PC-3 (cell line): ENCODE results near the gene MGAT4A. TPM values are rescaled to one million over a fixed set of nuclear protein-coding genes. Genes with fewer than 3 reads are reported as not detected.

ENCODE experiments used
- ATAC-seq: fragments of 200-7000 bp; cut with Tn5 transposase; 2 replicates; pipeline ENCODE4 v1.9.1; 2020; ENCODE audit warnings: mild to moderate bottlenecking, moderate library complexity
- BruUV-seq: library from RNA; stranded (reverse); fragments of 400-500 nt; replicated peaks from 2 replicates; lab custom pipeline; 2021; lab: Mats Ljungman, UMichigan
- CTCF ChIA-PET: fragments of 300-600 bp; sonication (Branson Sonifier 250); formaldehyde crosslinking; loops from one replicate; lab custom pipeline; 2022; ENCODE audit warnings: antibody characterized with exemption; lab: Charles Lee
- POLR2A ChIA-PET: fragments of 300-600 bp; sonication (Branson Sonifier 250); formaldehyde crosslinking; loops from one replicate; lab custom pipeline; 2022; ENCODE audit warnings: antibody characterized with exemption; ENCODE audit not compliant: unreplicated experiment; lab: Charles Lee
- DNase-seq: peaks from one replicate; pipeline ENCODE4 v3.0.0-alpha.2; 2015
- H2AFZ ChIP-seq: fragments of 300-600 bp; sonication (generic); 2 replicates; pipeline ENCODE4 v1.6.0; 2016; ENCODE audit warnings: antibody characterized with exemption, low read length
- H3F3A ChIP-seq: fragments of 300-600 bp; sonication (generic); one replicate; pipeline ENCODE4 v1.6.0; 2017; ENCODE audit warnings: antibody characterized with exemption, low read length, control low read depth, mild to moderate bottlenecking; ENCODE audit not compliant: unreplicated experiment
- H3K27ac ChIP-seq: fragments of 300-600 bp; sonication (generic); 2 replicates; pipeline ENCODE4 v1.5.1; 2016; ENCODE audit warnings: mild to moderate bottlenecking, low read length
- H3K27me3 ChIP-seq: fragments of 300-600 bp; sonication (generic); 2 replicates; pipeline ENCODE4 v1.6.1; 2016; ENCODE audit warnings: low read length, mixed read lengths
- H3K36me3 ChIP-seq: fragments of 300-600 bp; sonication (generic); 2 replicates; pipeline ENCODE4 v1.6.1; 2016; ENCODE audit warnings: low read depth, mixed run types, low read length, mixed read lengths
- H3K4me1 ChIP-seq: fragments of 300-600 bp; sonication (generic); 2 replicates; pipeline ENCODE4 v1.5.1; 2016; ENCODE audit warnings: low read length; ENCODE audit not compliant: insufficient read depth
- H3K4me2 ChIP-seq: fragments of 300-600 bp; sonication (generic); 2 replicates; pipeline ENCODE4 v1.6.0; 2016; ENCODE audit warnings: low read length
- H3K4me3 ChIP-seq: fragments of 300-600 bp; sonication (generic); 2 replicates; pipeline ENCODE4 v1.5.1; 2016; ENCODE audit warnings: mild to moderate bottlenecking, low read length, mixed read lengths
- H3K79me2 ChIP-seq: fragments of 300-600 bp; sonication (generic); 2 replicates; pipeline ENCODE4 v1.6.1; 2017; ENCODE audit warnings: low read length, mixed read lengths
- H3K9ac ChIP-seq: fragments of 300-600 bp; sonication (generic); 2 replicates; pipeline ENCODE4 v1.6.0; 2016; ENCODE audit warnings: mild to moderate bottlenecking, low read length
- H3K9me2 ChIP-seq: fragments of 300-600 bp; sonication (generic); replicated peaks from 2 replicates; pipeline ENCODE4 v1.6.1; 2016; ENCODE audit warnings: mixed run types, low read length, mixed read lengths
- H3K9me3 ChIP-seq: fragments of 300-600 bp; sonication (generic); 2 replicates; pipeline ENCODE4 v1.6.1; 2016; ENCODE audit warnings: low read length, mixed read lengths
- H4K20me1 ChIP-seq: fragments of 300-600 bp; sonication (generic); 2 replicates; pipeline ENCODE4 v1.6.1; 2016; ENCODE audit warnings: low read length, mixed read lengths
- EZH2 ChIP-seq: fragments of 300-600 bp; sonication (generic); IDR thresholded peaks from one replicate; pipeline ENCODE4 v1.6.1; 2017; ENCODE audit warnings: antibody characterized with exemption, mild to moderate bottlenecking, low read length; ENCODE audit not compliant: unreplicated experiment
- EZH2phosphoT487 ChIP-seq: fragments of 300-600 bp; sonication (generic); IDR thresholded peaks from 2 replicates; pipeline ENCODE4 v1.6.1; 2018; ENCODE audit warnings: mild to moderate bottlenecking, antibody characterized with exemption, low read length, borderline replicate concordance
- intact Hi-C: fragments of 100-400 bp; cut with micrococcal nuclease; formaldehyde crosslinking; loops from 2 replicates; pipeline ENCODE4 v1.9.0; 2023
- total RNA-seq: library from RNA; depleted of rRNA; stranded (reverse); fragments of >200 nt; gene quantifications from 2 replicates; pipeline ENCODE4 v1.2.3, GENCODE V29; 2014
- TF ChIP-seq, protein P1 (sequence below): fragments of 300-600 bp; sonication (generic); conservative IDR thresholded peaks from 2 replicates; pipeline ENCODE4 v1.5.1; 2017; ENCODE audit warnings: antibody characterized with exemption, low read depth, mild to moderate bottlenecking, low read length

Gene MGAT4A
- total RNA-seq, 1 experiment from 2014 or later = 6.1 TPM

DNA sequence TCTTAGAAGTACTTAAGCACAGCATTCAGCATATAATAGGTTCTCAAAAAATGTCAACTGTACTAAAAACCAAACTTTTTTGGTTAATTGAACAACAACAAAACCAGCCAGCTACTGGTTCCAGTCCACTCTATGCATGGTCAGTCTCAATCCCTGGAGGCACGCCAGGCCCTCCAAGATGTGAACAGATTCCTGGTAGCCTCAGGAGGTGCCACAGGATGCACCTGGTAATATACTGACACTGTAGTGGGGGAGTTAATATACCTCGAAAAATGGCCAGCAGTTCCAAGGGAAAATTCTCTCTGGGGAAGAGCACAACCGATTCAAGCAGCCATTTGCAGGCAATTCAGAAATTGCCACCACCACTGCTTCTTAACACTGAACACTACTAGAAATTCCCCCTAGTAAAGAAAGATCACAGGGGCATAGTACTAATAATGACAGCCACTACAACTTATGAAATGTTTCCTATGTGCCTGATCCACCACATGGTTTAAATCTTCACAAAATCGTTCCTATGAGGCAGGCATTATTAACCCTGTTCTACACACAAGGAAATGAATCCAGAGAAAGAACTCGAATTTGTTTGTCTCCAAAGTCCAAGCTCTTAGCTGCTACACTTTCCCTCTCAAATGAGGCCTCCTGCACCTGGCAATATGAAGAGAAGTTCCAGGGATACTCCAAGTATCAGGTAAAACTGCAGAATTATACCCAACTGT, 3.4 kb downstream of the MGAT4A start:
- Histone ChIP-seq H3K4me2 (no peak overlapping the region), H3K9me3 (no peaks in the 10 kb centered on the region), H3K79me2 (0 out of 2 replicates have a peak, but pooled peaks cover 6% of the 10 kb centered on the region), H3K27ac (no peak overlapping the region), H4K20me1 (no peaks in the 10 kb centered on the region), H2AFZ (no peak overlapping the region), H3K27me3 (no peaks in the 10 kb centered on the region), H3K36me3 (no peaks in the 10 kb centered on the region), H3F3A (no peaks in the 10 kb centered on the region), H3K9ac (no peak overlapping the region), H3K4me1 (peaks cover 12% of the 10 kb centered on the region; the same call in 1 of the 2 replicates), H3K9me2 (no peaks in the 10 kb centered on the region), H3K4me3 (no peak overlapping the region)
- ChIA-PET POLR2A (no interaction called here), CTCF (no interaction called here)
- intact Hi-C loops = loop anchor here (2.0 kb wide), 1 partner anchor 79 kb away; no protein-coding TSS in a partner anchor
- DNase-seq = no peak
- TF ChIP-seq, protein P1, sequence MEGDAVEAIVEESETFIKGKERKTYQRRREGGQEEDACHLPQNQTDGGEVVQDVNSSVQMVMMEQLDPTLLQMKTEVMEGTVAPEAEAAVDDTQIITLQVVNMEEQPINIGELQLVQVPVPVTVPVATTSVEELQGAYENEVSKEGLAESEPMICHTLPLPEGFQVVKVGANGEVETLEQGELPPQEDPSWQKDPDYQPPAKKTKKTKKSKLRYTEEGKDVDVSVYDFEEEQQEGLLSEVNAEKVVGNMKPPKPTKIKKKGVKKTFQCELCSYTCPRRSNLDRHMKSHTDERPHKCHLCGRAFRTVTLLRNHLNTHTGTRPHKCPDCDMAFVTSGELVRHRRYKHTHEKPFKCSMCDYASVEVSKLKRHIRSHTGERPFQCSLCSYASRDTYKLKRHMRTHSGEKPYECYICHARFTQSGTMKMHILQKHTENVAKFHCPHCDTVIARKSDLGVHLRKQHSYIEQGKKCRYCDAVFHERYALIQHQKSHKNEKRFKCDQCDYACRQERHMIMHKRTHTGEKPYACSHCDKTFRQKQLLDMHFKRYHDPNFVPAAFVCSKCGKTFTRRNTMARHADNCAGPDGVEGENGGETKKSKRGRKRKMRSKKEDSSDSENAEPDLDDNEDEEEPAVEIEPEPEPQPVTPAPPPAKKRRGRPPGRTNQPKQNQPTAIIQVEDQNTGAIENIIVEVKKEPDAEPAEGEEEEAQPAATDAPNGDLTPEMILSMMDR = no peak
- TF ChIP-seq EZH2phosphoT487 (no peak), EZH2 (no peak)
- no peak for ATAC-seq
- BruUV-seq = no TSS peak

DNA sequence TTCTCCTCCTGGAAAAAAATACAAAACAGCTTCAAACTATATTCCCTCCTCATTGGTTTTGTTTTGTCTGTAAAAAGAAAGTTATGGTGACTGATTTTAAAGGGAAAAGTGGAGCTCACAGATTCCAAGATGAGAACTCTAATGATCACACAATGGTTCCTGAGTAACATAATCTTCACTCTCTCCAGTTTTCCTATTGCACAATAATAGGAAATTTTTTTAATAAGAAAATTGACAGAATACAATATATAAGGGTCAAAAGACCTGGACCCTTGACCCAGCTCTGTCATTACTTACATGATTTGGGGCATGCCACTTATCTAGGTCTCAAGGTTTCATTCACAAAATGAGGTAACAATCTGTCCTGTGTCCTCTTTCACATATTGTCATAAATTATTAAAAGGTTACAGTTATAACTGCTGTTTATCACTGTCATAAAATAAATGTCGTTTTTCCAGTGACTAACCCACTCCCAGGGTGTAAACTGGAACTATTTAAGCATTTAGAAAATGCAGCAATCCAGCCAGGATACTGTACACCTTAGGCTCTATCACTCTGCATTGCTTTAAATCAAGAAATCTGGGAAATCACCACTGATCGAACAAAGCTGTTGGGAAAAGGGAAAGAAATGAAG, 4.1 kb downstream of the MGAT4A start:
- Histone ChIP-seq H3K4me2 (no peak overlapping the region), H3F3A (no peaks in the 10 kb centered on the region), H3K4me1 (peaks cover 12% of the 10 kb centered on the region; the same call in 1 of the 2 replicates), H3K36me3 (no peaks in the 10 kb centered on the region), H3K9me2 (no peaks in the 10 kb centered on the region), H3K9me3 (no peaks in the 10 kb centered on the region), H3K79me2 (0 out of 2 replicates have a peak, but pooled peaks cover 6% of the 10 kb centered on the region), H4K20me1 (no peaks in the 10 kb centered on the region), H3K9ac (no peak overlapping the region), H2AFZ (no peak overlapping the region), H3K4me3 (no peak overlapping the region), H3K27me3 (no peaks in the 10 kb centered on the region), H3K27ac (no peak overlapping the region)
- no peak for ATAC-seq
- no peak for TF ChIP-seq EZH2
- no peak for TF ChIP-seq EZH2phosphoT487
- TF ChIP-seq, protein P1 = no peak
- intact Hi-C loops = no loop called here
- ChIA-PET POLR2A (no interaction called here), CTCF (no interaction called here)
- BruUV-seq = no TSS peak
- no peak for DNase-seq

DNA sequence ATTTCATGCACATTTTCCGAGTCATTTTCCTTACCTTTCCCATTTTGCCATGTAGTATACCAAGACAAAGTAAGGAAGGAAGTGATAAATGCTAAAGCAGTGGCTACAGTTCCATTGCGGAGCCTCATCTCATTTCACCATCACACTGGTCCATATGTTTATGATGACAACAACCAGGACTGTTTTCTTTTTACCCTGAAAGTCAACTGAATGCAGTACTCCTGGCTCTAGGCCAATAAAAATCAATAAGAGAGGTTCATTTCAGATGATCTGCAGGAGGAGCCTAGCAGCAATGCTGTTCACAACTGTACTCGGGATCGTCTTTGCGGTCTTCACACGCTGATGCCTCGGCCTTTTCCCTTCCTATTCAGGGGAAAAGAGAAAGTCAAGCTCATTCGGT, 4.7 kb downstream of the MGAT4A start:
- intact Hi-C loops = no loop called here
- no peak for DNase-seq
- H3K4me3 ChIP-seq = no peak overlapping the region
- no peak overlapping the region for H3K27ac ChIP-seq
- peaks cover 12% of the 10 kb centered on the region; the same call in 1 of the 2 replicates for H3K4me1 ChIP-seq
- H3K27me3 ChIP-seq = no peaks in the 10 kb centered on the region
- H3K9me3 ChIP-seq = no peaks in the 10 kb centered on the region
- H3K79me2 ChIP-seq = 0 out of 2 replicates have a peak, but pooled peaks cover 6% of the 10 kb centered on the region
- BruUV-seq = no TSS peak
- no peaks in the 10 kb centered on the region for H3K9me2 ChIP-seq
- no peaks in the 10 kb centered on the region for H3F3A ChIP-seq
- POLR2A ChIA-PET = no interaction called here
- no peak for ATAC-seq
- no peaks in the 10 kb centered on the region for H3K36me3 ChIP-seq
- TF ChIP-seq, protein P1 = no peak
- TF ChIP-seq EZH2phosphoT487 (no peak), EZH2 (no peak)
- no peak overlapping the region for H3K9ac ChIP-seq
- no peak overlapping the region for H3K4me2 ChIP-seq
- CTCF ChIA-PET = no interaction called here
- no peaks in the 10 kb centered on the region for H4K20me1 ChIP-seq
- no peak overlapping the region for H2AFZ ChIP-seq
